ENCODE results near the gene KRTAP16-1. TPM values are rescaled to one million over a fixed set of nuclear protein-coding genes. Genes with fewer than 3 reads are reported as not detected.
A peak's percentile ranks its signal among the peaks of the same experiment; 100 is the strongest.
"Not testable (repeated sequence)": the region's sequence is repeated elsewhere in the genome, so short reads cannot be mapped to it uniquely, and the experiment has no call there.

KRTAP16-1 gene
- polyA plus RNA-seq, 10 donors, result not detected

- no peak for DNase-seq
These were observed 6.1 kb downstream of the KRTAP16-1 start for GRCh38 chr17:41302981-41303380.

DNA sequence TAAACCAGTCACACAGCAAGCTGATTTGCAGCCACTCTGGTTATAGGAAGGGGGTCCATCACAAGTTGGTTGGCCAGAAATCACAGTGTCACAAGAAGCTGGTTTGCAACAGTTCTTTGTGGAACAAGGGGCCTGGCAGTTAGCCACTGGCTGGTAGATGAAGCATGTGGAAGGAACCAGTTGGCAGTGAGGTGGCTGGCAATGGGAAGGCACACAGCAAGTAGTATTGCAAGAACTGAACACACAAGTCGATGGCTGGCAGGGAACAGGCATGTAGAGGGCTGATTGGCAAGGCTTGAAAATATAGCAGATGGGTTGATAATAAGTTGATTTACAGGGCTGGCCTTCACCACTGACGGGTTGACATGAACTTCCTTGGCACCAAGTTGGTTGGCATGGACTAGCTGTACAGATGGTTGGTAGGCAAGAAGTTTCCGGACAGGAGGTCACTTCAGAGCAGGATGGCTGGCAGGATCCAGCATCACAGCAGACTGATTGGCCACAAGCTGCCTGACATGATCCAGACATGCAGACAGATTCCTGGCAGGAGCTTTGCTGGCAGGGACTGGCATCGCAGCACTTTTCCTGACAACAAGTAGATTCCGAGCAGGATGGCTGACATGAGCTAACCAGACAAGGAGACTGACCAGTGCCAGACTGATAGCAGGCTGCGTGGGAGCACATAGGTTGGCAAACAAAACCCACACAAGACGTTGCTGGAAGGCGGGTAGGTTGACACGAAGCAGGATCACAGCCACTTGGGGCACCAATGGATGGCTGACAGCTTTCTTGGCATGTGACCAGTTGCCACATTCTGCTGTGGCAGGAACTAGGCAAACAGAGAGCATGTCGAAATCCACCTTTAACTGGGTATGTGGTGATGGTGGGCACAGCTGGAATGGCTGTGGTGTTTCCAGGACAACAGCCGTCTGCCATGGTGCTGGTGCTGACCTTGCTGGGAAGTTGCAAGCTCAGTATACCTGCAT, 6.9 kb downstream of the KRTAP16-1 start, which contains the start of gene KRTAP29-1:
Gene KRTAP29-1 (minus strand): TSS at position 936 of the 986 bp plus-strand sequence. CDS start 0 bp downstream, at position 936.
- no peak for DNase-seq

- DNase-seq, result no peak
These were observed 7.8 kb downstream of the KRTAP16-1 start for GRCh38 chr17:41301204-41301790.

DNA sequence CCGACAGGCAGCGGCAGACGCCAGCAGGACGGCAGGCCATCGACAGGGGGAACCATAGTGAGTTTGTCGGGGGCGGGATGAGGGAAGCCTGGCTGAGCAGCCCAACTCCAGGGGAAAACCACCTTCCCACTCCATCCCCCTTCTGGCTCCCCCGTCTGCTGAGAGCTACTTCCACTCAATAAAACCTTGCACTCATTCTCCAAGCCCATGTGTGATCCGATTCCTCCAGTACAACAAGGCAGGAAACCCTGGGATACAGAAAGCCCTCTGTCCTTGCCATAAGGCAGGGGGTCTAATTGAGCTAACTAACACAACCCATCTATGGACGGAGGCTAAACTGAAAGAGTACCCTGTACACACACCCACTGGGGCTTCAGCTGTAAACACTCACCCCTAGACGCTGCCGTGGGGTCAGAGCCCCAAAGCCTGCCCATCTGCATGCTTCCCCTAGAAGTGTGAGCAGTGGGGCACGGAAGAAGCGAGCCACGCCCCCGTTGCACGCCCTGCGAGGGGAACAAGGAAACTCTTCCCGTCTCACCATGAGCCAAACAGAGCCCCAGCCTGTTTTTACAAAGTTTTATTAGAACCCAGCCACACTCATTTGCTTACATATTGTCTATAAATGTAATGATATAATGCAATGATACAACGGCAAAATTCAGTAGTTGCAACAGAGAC, 10.5 kb downstream of the KRTAP16-1 start:
- DNase-seq, result no peak

DNA sequence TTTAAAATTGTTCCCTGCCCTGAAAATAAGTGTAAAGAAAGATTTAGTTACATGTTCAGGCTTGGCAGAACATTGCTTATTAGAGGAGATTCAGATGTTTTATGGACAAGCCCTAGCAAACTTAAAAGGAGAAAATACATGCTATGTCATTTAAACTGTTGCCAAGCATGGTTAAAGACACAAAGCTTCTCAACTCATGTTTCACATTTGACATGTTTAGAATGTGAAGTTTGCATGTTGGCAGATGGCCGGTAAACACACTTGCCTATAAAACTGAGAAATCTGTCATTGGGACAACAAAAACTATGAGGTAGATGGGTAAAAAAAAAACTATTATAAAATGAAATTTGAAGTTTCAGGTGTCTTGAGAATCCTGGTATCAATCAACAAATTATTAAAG, 12.3 kb downstream of the KRTAP16-1 start:
- no peak for DNase-seq

DNA sequence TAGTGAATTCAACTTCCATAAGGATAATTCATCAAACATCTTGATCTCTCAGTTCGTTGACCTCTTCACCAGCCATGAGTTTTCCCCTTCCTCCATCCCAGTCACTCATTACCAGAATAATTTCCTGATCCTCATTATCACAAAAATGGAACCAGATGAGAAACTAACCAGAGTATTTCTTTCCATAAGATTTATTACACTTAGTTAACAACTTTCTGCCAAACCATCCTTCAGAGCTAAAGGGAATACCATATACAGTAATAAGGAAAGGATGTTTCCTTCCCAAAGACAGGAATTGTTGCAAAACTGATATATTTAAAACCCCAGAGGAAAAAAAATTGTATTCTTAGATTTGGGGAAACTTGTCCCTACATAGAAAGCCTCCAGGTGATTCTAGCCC, 15.1 kb downstream of the KRTAP16-1 start:
- DNase-seq, result no peak

DNA sequence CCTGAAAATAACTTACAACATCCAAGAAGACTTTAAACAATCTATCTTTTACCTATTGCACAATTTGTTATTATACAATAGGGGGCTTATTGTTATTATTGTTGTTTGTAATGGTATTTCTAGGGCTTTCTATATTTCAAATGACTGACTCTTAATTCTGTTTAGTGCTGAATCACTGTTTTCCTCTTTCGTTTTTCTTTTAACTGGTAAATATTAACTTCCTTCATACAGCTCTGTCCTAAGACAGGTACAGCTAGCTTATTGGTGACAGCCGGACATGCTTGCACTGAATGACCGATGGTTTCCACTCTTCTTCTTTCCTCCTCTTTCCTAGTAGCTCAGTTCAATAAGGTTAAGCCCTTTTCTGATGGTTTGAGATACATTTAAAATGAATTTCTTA, 22.1 kb downstream of the KRTAP16-1 start:
- DNase-seq, result no peak

DNA sequence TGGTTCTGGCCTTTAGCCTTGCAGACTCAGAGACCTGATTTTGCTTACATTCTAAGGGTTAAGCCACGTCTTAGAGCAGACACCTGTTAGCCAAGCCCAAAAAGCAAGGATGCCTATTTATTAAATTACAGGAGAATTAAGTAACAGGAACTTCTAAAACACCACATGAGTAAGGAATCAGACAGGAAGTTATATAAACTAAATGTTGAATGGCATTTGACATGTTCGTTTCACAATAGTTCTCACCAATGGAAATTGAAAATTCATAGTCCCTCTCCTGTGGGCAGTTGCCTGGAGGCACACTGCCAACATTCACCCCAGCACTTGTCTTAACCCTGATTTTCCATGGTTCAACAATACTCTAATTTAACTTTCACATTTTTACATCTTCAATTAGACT, 24.6 kb downstream of the KRTAP16-1 start:
- no peak for DNase-seq

DNA sequence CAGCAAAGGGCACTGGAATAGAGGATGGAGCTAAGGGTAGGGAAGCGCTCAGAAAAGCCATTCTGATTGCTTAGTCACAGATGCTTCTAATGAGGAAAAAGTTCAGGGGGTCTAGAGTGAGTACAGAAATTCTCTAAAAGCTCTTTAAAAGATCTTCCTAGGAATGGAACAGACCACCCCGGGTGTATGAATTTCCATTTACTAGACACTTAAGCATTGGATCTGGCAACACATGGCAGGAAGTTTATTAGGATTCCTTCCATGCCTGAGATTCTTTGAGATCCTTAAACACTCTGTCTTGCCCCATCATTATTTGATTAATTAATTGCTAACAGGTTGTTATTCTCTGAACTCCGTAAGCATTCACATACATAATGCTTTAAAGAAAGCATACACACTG, 25.1 kb downstream of the KRTAP16-1 start:
- peak in 1 of 3 donors; percentile 79 for DNase-seq

GRCh38 chr17:41278176-41278955, 30.7 kb downstream of the KRTAP16-1 start:
- DNase-seq, result no peak

DNA sequence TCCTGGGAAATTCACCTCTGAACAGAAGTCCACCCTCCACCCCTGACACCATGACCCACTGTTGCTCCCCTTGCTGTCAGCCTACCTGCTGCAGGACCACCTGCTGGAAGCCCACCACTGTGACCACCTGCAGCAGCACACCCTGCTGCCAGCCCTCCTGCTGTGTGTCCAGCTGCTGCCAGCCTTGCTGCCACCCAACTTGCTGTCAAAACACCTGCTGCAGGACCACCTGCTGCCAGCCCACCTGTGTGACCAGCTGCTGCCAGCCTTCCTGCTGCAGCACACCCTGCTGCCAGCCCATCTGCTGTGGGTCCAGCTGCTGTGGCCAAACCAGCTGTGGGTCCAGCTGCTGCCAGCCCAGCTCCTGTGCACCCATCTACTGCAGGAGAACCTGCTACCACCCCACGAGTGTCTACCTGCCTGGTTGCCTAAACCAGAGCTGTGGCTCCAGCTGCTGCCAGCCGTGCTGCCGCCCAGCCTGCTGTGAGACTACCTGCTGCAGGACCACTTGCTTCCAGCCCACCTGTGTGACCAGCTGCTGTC, 33.4 kb downstream of the KRTAP16-1 start, which contains the start of gene KRTAP9-7:
Gene KRTAP9-7 (plus strand): TSS at position 51 of the 543 bp plus-strand sequence. CDS start 0 bp downstream, at position 51.
- DNase-seq, result not testable (repeated sequence)

- no peak for DNase-seq
These were observed 37.3 kb downstream of the KRTAP16-1 start for GRCh38 chr17:41271858-41272257.

DNA sequence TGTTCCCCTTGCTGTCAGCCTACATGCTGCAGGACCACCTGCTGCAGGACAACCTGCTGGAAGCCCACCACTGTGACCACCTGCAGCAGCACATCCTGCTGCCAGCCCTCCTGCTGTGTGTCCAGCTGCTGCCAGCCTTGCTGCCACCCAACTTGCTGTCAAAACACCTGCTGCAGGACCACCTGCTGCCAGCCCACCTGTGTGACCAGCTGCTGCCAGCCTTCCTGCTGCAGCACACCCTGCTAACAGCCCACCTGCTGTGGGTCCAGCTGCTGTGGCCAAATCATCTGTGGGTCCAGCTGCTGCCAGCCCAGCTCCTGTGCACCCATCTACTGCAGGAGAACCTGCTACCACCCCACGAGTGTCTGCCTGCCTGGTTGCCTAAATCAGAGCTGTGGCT, 37.8 kb downstream of the KRTAP16-1 start:
- DNase-seq, result not testable (repeated sequence)

GRCh38 chr17:41267711-41268110, 41.4 kb downstream of the KRTAP16-1 start:
- DNase-seq, result no peak

- DNase-seq, result no peak
These were observed 44.0 kb downstream of the KRTAP16-1 start, which contains the start of gene KRTAP9-6 for GRCh38 chr17:41265078-41265477. TSS of gene KRTAP9-6 (plus strand) at chr17:41265378. CDS start at chr17:41265378, 0 bp downstream.

- DNase-seq, result no peak
These were observed 44.5 kb downstream of the KRTAP16-1 start for GRCh38 chr17:41264599-41264998.

- no peak for DNase-seq
These were observed 45.9 kb downstream of the KRTAP16-1 start for GRCh38 chr17:41263212-41263611.

- DNase-seq, result no peak
These were observed 50.7 kb downstream of the KRTAP16-1 start for GRCh38 chr17:41258406-41258805.

All from muscle of back (tissue), 11 donors.